ENCODE data around the gene PEX6.
"Not testable (repeated sequence)": the region's sequence is repeated elsewhere in the genome, so short reads cannot be mapped to it uniquely, and the experiment has no call there.

The PEX6 gene

DNA sequence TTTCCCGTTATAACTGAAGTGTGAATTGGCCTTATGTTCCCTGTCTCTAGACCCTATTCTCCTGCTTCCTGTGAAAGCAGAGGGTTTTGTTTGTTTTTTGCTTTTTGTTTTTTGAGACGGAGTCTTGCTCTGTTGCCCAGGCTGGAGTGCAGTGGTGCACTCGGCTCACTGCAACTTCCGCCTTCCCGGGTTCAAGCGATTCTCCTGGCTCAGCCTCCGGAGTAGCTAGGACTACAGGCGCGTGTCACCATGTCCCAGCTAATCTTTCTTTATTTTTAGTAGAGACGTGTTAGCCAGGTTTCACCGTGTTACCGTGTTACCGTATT lies 19.1 kb downstream of the PEX6 start:
- TF ChIP-seq, protein P1, sequence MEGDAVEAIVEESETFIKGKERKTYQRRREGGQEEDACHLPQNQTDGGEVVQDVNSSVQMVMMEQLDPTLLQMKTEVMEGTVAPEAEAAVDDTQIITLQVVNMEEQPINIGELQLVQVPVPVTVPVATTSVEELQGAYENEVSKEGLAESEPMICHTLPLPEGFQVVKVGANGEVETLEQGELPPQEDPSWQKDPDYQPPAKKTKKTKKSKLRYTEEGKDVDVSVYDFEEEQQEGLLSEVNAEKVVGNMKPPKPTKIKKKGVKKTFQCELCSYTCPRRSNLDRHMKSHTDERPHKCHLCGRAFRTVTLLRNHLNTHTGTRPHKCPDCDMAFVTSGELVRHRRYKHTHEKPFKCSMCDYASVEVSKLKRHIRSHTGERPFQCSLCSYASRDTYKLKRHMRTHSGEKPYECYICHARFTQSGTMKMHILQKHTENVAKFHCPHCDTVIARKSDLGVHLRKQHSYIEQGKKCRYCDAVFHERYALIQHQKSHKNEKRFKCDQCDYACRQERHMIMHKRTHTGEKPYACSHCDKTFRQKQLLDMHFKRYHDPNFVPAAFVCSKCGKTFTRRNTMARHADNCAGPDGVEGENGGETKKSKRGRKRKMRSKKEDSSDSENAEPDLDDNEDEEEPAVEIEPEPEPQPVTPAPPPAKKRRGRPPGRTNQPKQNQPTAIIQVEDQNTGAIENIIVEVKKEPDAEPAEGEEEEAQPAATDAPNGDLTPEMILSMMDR (IDR thresholded peaks at IDR 0.05), result no peak
- peaks cover 35% of the 10 kb centered on the region for H3K27me3 ChIP-seq
- H3K36me3 ChIP-seq, result peaks cover 33% of the 10 kb centered on the region
- H3K4me3 ChIP-seq (ENCODE audit: low read depth in 1 of 2, low read length in 1 of 2), result peak overlapping the region; percentile 51 to 63
- no peak overlapping the region for H3K27ac ChIP-seq
- peaks cover 14% of the 10 kb centered on the region in 2 experiments for H3K4me1 ChIP-seq (ENCODE audit: control insufficient read depth in 1 of 2, insufficient read depth in 1 of 2, low read depth in 1 of 2, low read length in 1 of 2)
- H3K9me3 ChIP-seq, result no peaks in the 10 kb centered on the region

DNA sequence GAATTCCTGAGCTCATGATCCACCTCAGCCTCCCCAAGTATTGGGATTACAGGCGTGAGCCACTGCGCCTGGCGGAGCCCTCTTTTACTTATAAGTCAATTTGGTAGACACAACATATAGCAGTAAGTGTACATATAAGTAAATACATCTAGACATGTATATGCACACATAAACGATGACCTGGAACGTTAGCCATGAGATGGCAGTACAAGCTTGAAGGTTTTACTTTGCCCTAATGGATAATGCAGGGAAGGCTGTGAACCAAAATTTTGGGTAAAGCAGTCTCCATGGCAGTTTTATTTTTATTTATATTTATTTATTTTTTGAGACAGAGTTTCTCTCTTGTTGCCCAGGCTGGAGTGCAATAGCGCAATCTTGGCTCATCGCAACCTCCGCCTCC lies 20.9 kb downstream of the PEX6 start:
- Histone ChIP-seq H3K27ac (no peak overlapping the region), H3K36me3 (peaks cover 15% of the 10 kb centered on the region), H3K9me3 (no peaks in the 10 kb centered on the region), H3K27me3 (peaks cover 35% of the 10 kb centered on the region), H3K4me3 (ENCODE audit: low read depth in 1 of 2, low read length in 1 of 2) (no peak overlapping the region), H3K4me1 (ENCODE audit: control insufficient read depth in 1 of 2, insufficient read depth in 1 of 2, low read depth in 1 of 2, low read length in 1 of 2) (peaks cover 14% of the 10 kb centered on the region in 2 experiments)
- TF ChIP-seq, protein P1 (IDR thresholded peaks at IDR 0.05), result no peak

GRCh38 chr6:42954405-42954804 lies 24.6 kb downstream of the PEX6 start:
- H3K36me3 ChIP-seq; H3K27ac ChIP-seq; H3K9me3 ChIP-seq; H3K4me3 ChIP-seq (ENCODE audit: low read depth in 1 of 2, low read length in 1 of 2); H3K27me3 ChIP-seq; H3K4me1 ChIP-seq (ENCODE audit: control insufficient read depth in 1 of 2, insufficient read depth in 1 of 2, low read depth in 1 of 2, low read length in 1 of 2): not testable (repeated sequence)

DNA sequence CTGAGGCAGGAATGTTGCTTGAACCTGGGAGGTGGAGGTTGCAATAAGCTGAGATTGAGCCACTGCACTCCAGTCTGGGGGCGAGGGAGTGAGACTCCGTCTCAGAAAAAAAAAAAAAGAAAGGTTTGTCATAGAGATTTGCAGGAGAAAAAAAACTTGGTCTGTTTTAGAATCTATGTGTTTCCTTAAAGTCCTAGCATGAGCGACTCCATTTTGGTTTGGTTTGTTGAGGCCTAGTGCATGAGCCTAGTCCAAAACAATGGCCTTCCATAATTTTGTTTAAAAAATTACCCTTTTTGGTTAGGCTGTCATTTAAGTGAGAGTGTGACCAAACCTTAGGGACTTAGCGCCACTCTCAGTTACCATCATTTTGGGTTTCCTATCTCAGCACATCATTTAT lies 26.6 kb downstream of the PEX6 start:
- H3K27me3 ChIP-seq, result no peaks in the 10 kb centered on the region
- no peaks in the 10 kb centered on the region for H3K9me3 ChIP-seq
- H3K27ac ChIP-seq, result no peak overlapping the region
- no peaks in the 10 kb centered on the region for H3K4me1 ChIP-seq (ENCODE audit: control insufficient read depth in 1 of 2, insufficient read depth in 1 of 2, low read depth in 1 of 2, low read length in 1 of 2)
- H3K36me3 ChIP-seq, result peaks cover 19% of the 10 kb centered on the region
- TF ChIP-seq, protein P1 (IDR thresholded peaks at IDR 0.05), result no peak
- no peak overlapping the region for H3K4me3 ChIP-seq (ENCODE audit: low read depth in 1 of 2, low read length in 1 of 2)

DNA sequence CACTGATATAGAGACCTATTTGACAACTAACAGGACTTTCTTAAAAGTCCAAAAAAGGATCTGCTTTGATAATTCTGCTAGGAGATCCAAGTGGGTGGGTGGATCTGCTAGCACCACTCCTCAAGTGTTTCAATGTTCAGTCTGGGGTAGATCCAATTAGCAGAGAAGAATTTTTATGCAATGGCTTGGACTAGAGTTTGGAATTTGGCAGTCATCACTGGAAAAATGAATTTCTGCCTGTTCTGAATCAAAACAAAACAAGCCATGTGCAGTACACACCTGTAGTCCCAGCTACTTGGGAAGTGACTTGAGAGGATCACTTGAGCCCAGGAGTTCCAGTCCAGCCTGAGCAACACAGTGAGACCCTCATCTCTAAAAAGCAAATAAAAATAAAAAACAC lies 31.0 kb downstream of the PEX6 start:
- H3K36me3 ChIP-seq, result peaks cover 61% of the 10 kb centered on the region
- H3K27ac ChIP-seq, result peak overlapping the region; percentile 13
- H3K4me1 ChIP-seq (ENCODE audit: control insufficient read depth in 1 of 2, insufficient read depth in 1 of 2, low read depth in 1 of 2, low read length in 1 of 2), result no peaks in the 10 kb centered on the region
- H3K9me3 ChIP-seq, result no peaks in the 10 kb centered on the region
- no peaks in the 10 kb centered on the region for H3K27me3 ChIP-seq
- TF ChIP-seq, protein P1 (IDR thresholded peaks at IDR 0.05), result no peak
- H3K4me3 ChIP-seq (ENCODE audit: low read depth in 1 of 2, low read length in 1 of 2), result no peak overlapping the region

DNA sequence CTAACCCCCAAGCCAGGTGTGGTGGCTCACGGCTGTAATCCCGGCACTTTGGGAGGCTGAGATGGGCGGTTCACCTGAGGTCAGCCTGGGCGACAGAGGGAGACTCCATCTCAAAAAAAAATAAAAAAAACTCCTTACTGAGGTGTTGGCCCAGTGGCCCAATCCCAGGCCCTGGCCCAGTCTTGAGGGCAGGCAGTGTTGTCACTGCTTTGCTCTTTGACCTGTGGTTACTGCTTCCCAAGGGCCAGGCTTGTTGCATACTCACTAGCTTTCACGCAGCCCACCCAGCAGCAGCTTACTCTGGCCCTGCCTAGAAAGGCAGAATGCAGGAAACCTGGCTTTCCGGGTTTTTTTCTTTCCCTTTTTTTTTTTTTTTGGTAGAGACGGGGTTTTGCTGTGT lies 36.5 kb downstream of the PEX6 start:
- H3K27me3 ChIP-seq, result no peaks in the 10 kb centered on the region
- H3K4me1 ChIP-seq (ENCODE audit: control insufficient read depth in 1 of 2, insufficient read depth in 1 of 2, low read depth in 1 of 2, low read length in 1 of 2), result no peaks in the 10 kb centered on the region
- H3K9me3 ChIP-seq, result no peaks in the 10 kb centered on the region
- no peak overlapping the region for H3K4me3 ChIP-seq (ENCODE audit: low read depth in 1 of 2, low read length in 1 of 2)
- H3K27ac ChIP-seq, result no peak overlapping the region
- H3K36me3 ChIP-seq, result peaks cover 95% of the 10 kb centered on the region
- TF ChIP-seq, protein P1 (IDR thresholded peaks at IDR 0.05), result no peak

- H3K4me1 ChIP-seq (ENCODE audit: control insufficient read depth in 1 of 2, insufficient read depth in 1 of 2, low read depth in 1 of 2, low read length in 1 of 2); H3K27me3 ChIP-seq; H3K4me3 ChIP-seq (ENCODE audit: low read depth in 1 of 2, low read length in 1 of 2); H3K9me3 ChIP-seq: not testable (repeated sequence)
- Histone ChIP-seq H3K27ac (peak overlapping the region; percentile 43), H3K36me3 (peaks cover 95% of the 10 kb centered on the region)
Measured at GRCh38 chr6:42941356-42941755, 37.6 kb downstream of the PEX6 start.
